VCaP (cell line): ENCODE results near the gene ANTXR2.
"Not testable (repeated sequence)": the region's sequence is repeated elsewhere in the genome, so short reads cannot be mapped to it uniquely, and the experiment has no call there.

ENCODE experiments used
- H3K27ac ChIP-seq: fragments of 450-650 bp; 2 replicates; pipeline ENCODE4 v1.5.1; 2017
- CTCF ChIP-seq: fragments of 450-650 bp; conservative IDR thresholded peaks from 2 replicates; pipeline ENCODE4 v1.5.1; 2017; ENCODE audit warnings: mild to moderate bottlenecking, moderate library complexity

ANTXR2 gene

GRCh38 chr4:80009806-80010205, 63.2 kb downstream of the ANTXR2 start:
- no peak for TF ChIP-seq CTCF
- no peak overlapping the region for H3K27ac ChIP-seq

GRCh38 chr4:80008971-80009370, 64.1 kb downstream of the ANTXR2 start:
- H3K27ac ChIP-seq, result no peak overlapping the region

GRCh38 chr4:80008351-80008750, 64.7 kb downstream of the ANTXR2 start:
- H3K27ac ChIP-seq, result no peak overlapping the region
- no peak for TF ChIP-seq CTCF

More at GRCh38 chr4:80008971-80009370, 64.1 kb downstream of the ANTXR2 start:
- no peak for TF ChIP-seq CTCF

- no peak for TF ChIP-seq CTCF
- no peak overlapping the region for H3K27ac ChIP-seq
These were observed 65.3 kb downstream of the ANTXR2 start for GRCh38 chr4:80007745-80008149.

- no peak overlapping the region for H3K27ac ChIP-seq
- TF ChIP-seq CTCF, result no peak
These were observed 65.9 kb downstream of the ANTXR2 start for GRCh38 chr4:80006935-80007744.

- H3K27ac ChIP-seq, result no peak overlapping the region
- TF ChIP-seq CTCF, result no peak
These were observed 67.2 kb downstream of the ANTXR2 start for GRCh38 chr4:80005863-80006262.

- TF ChIP-seq CTCF, result no peak
- no peak overlapping the region for H3K27ac ChIP-seq
These were observed 68.7 kb downstream of the ANTXR2 start for GRCh38 chr4:80004319-80004718.

GRCh38 chr4:80002559-80002958, 70.5 kb downstream of the ANTXR2 start:
- not testable (repeated sequence) for H3K27ac ChIP-seq

GRCh38 chr4:79999048-79999447, 74.0 kb downstream of the ANTXR2 start:
- H3K27ac ChIP-seq, result not testable (repeated sequence)
